ENCODE results near the gene DMPK. TPM values are rescaled to one million over a fixed set of nuclear protein-coding genes. Genes with fewer than 3 reads are reported as not detected.
A peak's percentile ranks its signal among the peaks of the same experiment; 100 is the strongest.

DMPK gene
- total RNA-seq, 2 donors from 2014 or later = 57.9 to 81.4 TPM

GRCh38 chr19:45793876-45794275, 11.6 kb upstream of the DMPK start:
- Histone ChIP-seq H3K9me3 (no peaks in the 10 kb centered on the region), H3K4me1 (peaks cover 17% of the 10 kb centered on the region), H3K4me3 (no peak overlapping the region), H3K27me3 (no peaks in the 10 kb centered on the region), H3K27ac (no peak overlapping the region), H3K36me3 (replicated peaks in 1 of 2; ENCODE audit: insufficient read depth in 1 of 2, low read depth in 2 of 2) (peaks cover 0 to 4% of the 10 kb centered on the region in 2 donors)
- TF ChIP-seq POLR2A (IDR thresholded peaks at IDR 0.05) = no peak
- TF ChIP-seq CTCF (IDR thresholded peaks at IDR 0.05) = no peak
- ATAC-seq (no peak), DNase-seq (no peak)
- intact Hi-C loops (cut with DNase I) = no loop called here
- 37 to 38% methylated on average over 6 of the region's 6 CpGs for WGBS, 2 donors

- Histone ChIP-seq H3K27ac (peak overlapping the region in 1 of 4 donors; percentile 62), H3K4me3 (no peak overlapping the region), H3K36me3 (replicated peaks in 1 of 2; ENCODE audit: insufficient read depth in 1 of 2, low read depth in 2 of 2) (peaks cover 0 to 5% of the 10 kb centered on the region in 2 donors), H3K4me1 (peaks cover 16% of the 10 kb centered on the region), H3K9me3 (no peaks in the 10 kb centered on the region), H3K27me3 (no peaks in the 10 kb centered on the region)
- DNase-seq = no peak
- intact Hi-C loops (cut with DNase I) = no loop called here
- WGBS, 2 donors = 26 to 35% methylated on average over 3 of the region's 3 CpGs
- no peak for ATAC-seq
- TF ChIP-seq CTCF (IDR thresholded peaks at IDR 0.05) = no peak
- no peak for TF ChIP-seq POLR2A (IDR thresholded peaks at IDR 0.05)
Measured at GRCh38 chr19:45793178-45793564, 10.9 kb upstream of the DMPK start.

- 0 to 1% methylated on average over 5 to 86 of the region's 86 CpGs for WGBS, 2 donors
- intact Hi-C loops (cut with DNase I) = no loop called here
- peak; percentile 100 for DNase-seq
- H3K27ac ChIP-seq = peak within 1 kb of the TSS in 3 of 4 donors; percentile 37 to 62 (median 58)
- H3K9me3 ChIP-seq = no peaks in the 10 kb centered on the region
- peak in 2 of 3 donors; percentile 40 to 42 for TF ChIP-seq POLR2A (IDR thresholded peaks at IDR 0.05)
- peak in 1 of 7 experiments; percentile 24 for TF ChIP-seq CTCF (IDR thresholded peaks at IDR 0.05)
- H3K4me1 ChIP-seq = peaks cover 16% of the 10 kb centered on the region
- H3K4me3 ChIP-seq = peak within 1 kb of the TSS; percentile 25 to 51
- peaks cover 0 to 7% of the 10 kb centered on the region in 2 donors for H3K36me3 ChIP-seq (replicated peaks in 1 of 2; ENCODE audit: insufficient read depth in 1 of 2, low read depth in 2 of 2)
- H3K27me3 ChIP-seq = no peaks in the 10 kb centered on the region
- ATAC-seq = peak; percentile 99
Measured at GRCh38 chr19:45792470-45793177, 10.3 kb upstream of the DMPK start, which contains the start of gene DMWD. TSS of gene DMWD (minus strand) at chr19:45792845. CDS start at chr19:45792756, 89 bp downstream.

GRCh38 chr19:45791744-45792469, 9.6 kb upstream of the DMPK start:
- Histone ChIP-seq H3K36me3 (replicated peaks in 1 of 2; ENCODE audit: insufficient read depth in 1 of 2, low read depth in 2 of 2) (peaks cover 0 to 7% of the 10 kb centered on the region in 2 donors), H3K27ac (peak overlapping the region in 3 of 4 donors; percentile 37 to 62 (median 58)), H3K27me3 (no peaks in the 10 kb centered on the region), H3K4me1 (peaks cover 16% of the 10 kb centered on the region), H3K9me3 (no peaks in the 10 kb centered on the region), H3K4me3 (peak overlapping the region; percentile 25 to 51)
- TF ChIP-seq CTCF (IDR thresholded peaks at IDR 0.05) = no peak
- no peak for TF ChIP-seq POLR2A (IDR thresholded peaks at IDR 0.05)
- 8 to 19% methylated on average over 10 to 29 of the region's 31 CpGs for WGBS, 2 donors
- intact Hi-C loops (cut with DNase I) = no loop called here
- ATAC-seq (no peak), DNase-seq (no peak)

Data from body of pancreas (tissue), 4 donors.